Activated T-helper 1 cell treated with anti-CD3 and anti-CD28 coated beads, Interleukin-12 subunit alpha, Interleukin-12 subunit beta, Interleukin-2, Interleukin-4 antibody, amounts not matched to agents 30 ng/mL and 10 ng/mL and 1 ng/mL, durations not matched to agents 14 hours and 24 hours and 36 hours (primary cell): Measurements from ENCODE around the gene PPP2R5C. TPM values are rescaled to one million over a fixed set of nuclear protein-coding genes. Genes with fewer than 3 reads are reported as not detected.

Source experiments
- DNase-seq: peaks from one replicate; pipeline ENCODE4 v3.0.0; 2021; ENCODE audit warnings: low spot score
- H3K27ac Mint-ChIP-seq: one replicate; pipeline ENCODE4 v1.8.0; 2021; ENCODE audit warnings: mild to moderate bottlenecking, mixed read lengths
- H3K27me3 Mint-ChIP-seq: one replicate; pipeline ENCODE4 v1.8.0; 2022; ENCODE audit warnings: mild to moderate bottlenecking, moderate library complexity, mixed read lengths; ENCODE audit not compliant: insufficient read depth
- H3K36me3 Mint-ChIP-seq: one replicate; pipeline ENCODE4 v1.8.0; 2021; ENCODE audit warnings: low read depth, mixed read lengths
- H3K4me1 Mint-ChIP-seq: one replicate; pipeline ENCODE4 v1.8.0; 2021; ENCODE audit warnings: low read depth, mixed read lengths
- H3K4me3 Mint-ChIP-seq: one replicate; pipeline ENCODE4 v1.8.0; 2021; ENCODE audit warnings: mild to moderate bottlenecking, moderate library complexity, mixed read lengths
- H3K9me3 Mint-ChIP-seq: one replicate; pipeline ENCODE4 v1.8.0; 2021; ENCODE audit warnings: mixed read lengths
- intact Hi-C: fragments of 100-400 bp; cut with micrococcal nuclease; formaldehyde crosslinking; loops from one replicate; pipeline ENCODE4 v1.15.1; 2024
- total RNA-seq: library from RNA; stranded (reverse); gene quantifications from 2 replicates; pipeline ENCODE4 v1.2.3, GENCODE V29; 2022

PPP2R5C gene
- total RNA-seq, 1 donor from 2014 or later = 157 TPM

- intact Hi-C loops = no loop called here
- no peak overlapping the region for H3K27ac Mint-ChIP-seq
- no peaks in the 10 kb centered on the region for H3K27me3 Mint-ChIP-seq
- peaks cover 25% of the 10 kb centered on the region for H3K36me3 Mint-ChIP-seq
- H3K4me3 Mint-ChIP-seq = no peak overlapping the region
- peaks cover 30% of the 10 kb centered on the region for H3K4me1 Mint-ChIP-seq
- no peak for DNase-seq
- no peaks in the 10 kb centered on the region for H3K9me3 Mint-ChIP-seq
These were observed 103.8 kb downstream of the PPP2R5C start for GRCh38 chr14:101865288-101865687.

- no peak for DNase-seq
- H3K27ac Mint-ChIP-seq = no peak overlapping the region
These were observed 106.3 kb downstream of the PPP2R5C start for GRCh38 chr14:101867854-101868253.

GRCh38 chr14:101869217-101869616, 107.7 kb downstream of the PPP2R5C start:
- Mint-ChIP-seq H3K9me3 (no peaks in the 10 kb centered on the region), H3K27ac (no peak overlapping the region), H3K36me3 (peaks cover 23% of the 10 kb centered on the region), H3K4me1 (peaks cover 50% of the 10 kb centered on the region), H3K27me3 (no peaks in the 10 kb centered on the region), H3K4me3 (no peak overlapping the region)
- DNase-seq = no peak
- intact Hi-C loops = no loop called here

More at GRCh38 chr14:101867854-101868253, 106.3 kb downstream of the PPP2R5C start:
- Mint-ChIP-seq H3K27me3 (no peaks in the 10 kb centered on the region), H3K4me3 (no peak overlapping the region), H3K36me3 (peaks cover 23% of the 10 kb centered on the region), H3K9me3 (no peaks in the 10 kb centered on the region), H3K4me1 (peaks cover 42% of the 10 kb centered on the region)
- intact Hi-C loops = no loop called here

- intact Hi-C loops = no loop called here
- peaks cover 52% of the 10 kb centered on the region for H3K4me1 Mint-ChIP-seq
- no peaks in the 10 kb centered on the region for H3K27me3 Mint-ChIP-seq
These were observed 108.9 kb downstream of the PPP2R5C start for GRCh38 chr14:101870273-101870939.

GRCh38 chr14:101872346-101872745, 110.8 kb downstream of the PPP2R5C start:
- intact Hi-C loops = no loop called here
- H3K27ac Mint-ChIP-seq = no peak overlapping the region
- no peak for DNase-seq
- no peaks in the 10 kb centered on the region for H3K27me3 Mint-ChIP-seq
- H3K36me3 Mint-ChIP-seq = peaks cover 14% of the 10 kb centered on the region
- no peak overlapping the region for H3K4me3 Mint-ChIP-seq
- peaks cover 71% of the 10 kb centered on the region for H3K4me1 Mint-ChIP-seq
- no peaks in the 10 kb centered on the region for H3K9me3 Mint-ChIP-seq

More at GRCh38 chr14:101870273-101870939, 108.9 kb downstream of the PPP2R5C start:
- Mint-ChIP-seq H3K9me3 (no peaks in the 10 kb centered on the region), H3K36me3 (peaks cover 14% of the 10 kb centered on the region), H3K27ac (no peak overlapping the region), H3K4me3 (no peak overlapping the region)
- no peak for DNase-seq

- Mint-ChIP-seq H3K27ac (no peak overlapping the region), H3K9me3 (no peaks in the 10 kb centered on the region), H3K27me3 (no peaks in the 10 kb centered on the region), H3K4me1 (peaks cover 75% of the 10 kb centered on the region), H3K4me3 (no peak overlapping the region), H3K36me3 (peaks cover 14% of the 10 kb centered on the region)
- intact Hi-C loops = no loop called here
- DNase-seq = no peak
These were observed 111.7 kb downstream of the PPP2R5C start for GRCh38 chr14:101873076-101873825.

GRCh38 chr14:101873991-101874390, 112.5 kb downstream of the PPP2R5C start:
- Mint-ChIP-seq H3K9me3 (no peaks in the 10 kb centered on the region), H3K36me3 (peaks cover 14% of the 10 kb centered on the region), H3K27ac (no peak overlapping the region), H3K4me1 (peaks cover 82% of the 10 kb centered on the region), H3K27me3 (no peaks in the 10 kb centered on the region), H3K4me3 (no peak overlapping the region)
- no peak for DNase-seq
- intact Hi-C loops = no loop called here

- intact Hi-C loops = loop anchor here (5.0 kb wide), 1 partner anchor 33 kb away; no protein-coding TSS in a partner anchor
- peak overlapping the region; percentile 48 for H3K4me3 Mint-ChIP-seq
These were observed 113.7 kb downstream of the PPP2R5C start for GRCh38 chr14:101875041-101875726.

GRCh38 chr14:101875727-101876554, 114.4 kb downstream of the PPP2R5C start:
- Mint-ChIP-seq H3K9me3 (no peaks in the 10 kb centered on the region), H3K4me3 (peak overlapping the region; percentile 65)

More at GRCh38 chr14:101875041-101875726, 113.7 kb downstream of the PPP2R5C start:
- Mint-ChIP-seq H3K27ac (peak overlapping the region; percentile 81), H3K36me3 (peaks cover 22% of the 10 kb centered on the region), H3K4me1 (peaks cover 90% of the 10 kb centered on the region), H3K27me3 (no peaks in the 10 kb centered on the region), H3K9me3 (no peaks in the 10 kb centered on the region)
- no peak for DNase-seq

GRCh38 chr14:101876555-101876938, 115.0 kb downstream of the PPP2R5C start:
- DNase-seq = peak; percentile 46
- intact Hi-C loops = loop anchor here (1.0 to 5.0 kb wide), 5 partner anchors 34 to 170 kb away; no protein-coding TSS in a partner anchor
- peaks cover 80% of the 10 kb centered on the region for H3K4me1 Mint-ChIP-seq
- H3K4me3 Mint-ChIP-seq = peak overlapping the region; percentile 65
- H3K36me3 Mint-ChIP-seq = peaks cover 25% of the 10 kb centered on the region
- H3K27me3 Mint-ChIP-seq = no peaks in the 10 kb centered on the region
- peak overlapping the region; percentile 81 for H3K27ac Mint-ChIP-seq
- no peaks in the 10 kb centered on the region for H3K9me3 Mint-ChIP-seq

More at GRCh38 chr14:101875727-101876554, 114.4 kb downstream of the PPP2R5C start:
- no peak for DNase-seq
- H3K27ac Mint-ChIP-seq = peak overlapping the region; percentile 81
- H3K36me3 Mint-ChIP-seq = peaks cover 25% of the 10 kb centered on the region
- intact Hi-C loops = loop anchor here (1.0 to 5.0 kb wide), 5 partner anchors 34 to 169 kb away; no protein-coding TSS in a partner anchor
- peaks cover 86% of the 10 kb centered on the region for H3K4me1 Mint-ChIP-seq
- no peaks in the 10 kb centered on the region for H3K27me3 Mint-ChIP-seq

GRCh38 chr14:101877766-101878165, 116.3 kb downstream of the PPP2R5C start:
- intact Hi-C loops = loop anchor here (2.0 to 5.0 kb wide), 3 partner anchors 35 to 171 kb away; no protein-coding TSS in a partner anchor
- H3K9me3 Mint-ChIP-seq = no peaks in the 10 kb centered on the region
- no peaks in the 10 kb centered on the region for H3K27me3 Mint-ChIP-seq
- no peak for DNase-seq
- H3K4me1 Mint-ChIP-seq = peaks cover 72% of the 10 kb centered on the region
- peaks cover 25% of the 10 kb centered on the region for H3K36me3 Mint-ChIP-seq
- no peak overlapping the region for H3K4me3 Mint-ChIP-seq
- peak overlapping the region; percentile 14 for H3K27ac Mint-ChIP-seq
